HCT116 (cell line): ENCODE results near the gene STT3B.

ENCODE experiments used
- CBX3 ChIP-seq: IDR thresholded peaks from 2 replicates; pipeline ENCODE4 v1.6.1; 2012; ENCODE audit warnings: low read depth
- CEBPB ChIP-seq: IDR thresholded peaks from 2 replicates; pipeline ENCODE4 v1.6.1; 2012; ENCODE audit warnings: low read depth
- CTCF ChIP-seq, 3 experiments: fragments of 200-600 bp in 1 of 3; sonication (generic) in 1 of 3; IDR thresholded peaks in 2 of 3; conservative IDR thresholded peaks in 1 of 3; 2 replicates each; pipeline ENCODE4 v1.5.1; 2012 to 2017; ENCODE audit warnings: low read depth in 2 of 3, low read length in 2 of 3, antibody characterized with exemption in 1 of 3, borderline replicate concordance in 1 of 3, control low read depth in 1 of 3, mild to moderate bottlenecking in 1 of 3, mixed read lengths in 1 of 3, mixed run types in 1 of 3, moderate library complexity in 1 of 3; ENCODE audit not compliant: insufficient read depth in 1 of 3
- MAX ChIP-seq: IDR thresholded peaks from 2 replicates; pipeline ENCODE4 v1.6.1; 2012
- POLR2A ChIP-seq: IDR thresholded peaks from 2 replicates; pipeline ENCODE4 v1.7.0; 2011; ENCODE audit warnings: borderline replicate concordance; ENCODE audit not compliant: insufficient read depth, insufficient read length; ENCODE audit errors: extremely low read depth
- POLR2AphosphoS5 ChIP-seq: IDR thresholded peaks from 2 replicates; pipeline ENCODE4 v1.6.1; 2011; ENCODE audit warnings: mild to moderate bottlenecking, low read depth, low read length, moderate library complexity
- RAD21 ChIP-seq: IDR thresholded peaks from 2 replicates; pipeline ENCODE4 v1.6.1; 2012; ENCODE audit warnings: low read depth, mild to moderate bottlenecking
- SIN3A ChIP-seq: IDR thresholded peaks from 2 replicates; pipeline ENCODE4 v1.6.1; 2012; ENCODE audit warnings: low read depth
- SP1 ChIP-seq: IDR thresholded peaks from 2 replicates; pipeline ENCODE4 v1.6.1; 2012; ENCODE audit warnings: low read depth
- YY1 ChIP-seq: IDR thresholded peaks from 2 replicates; pipeline ENCODE4 v1.6.1; 2011; ENCODE audit warnings: low read length, low read depth, moderate library complexity, mild to moderate bottlenecking; ENCODE audit not compliant: insufficient replicate concordance; ENCODE audit errors: extremely low read depth
- ZBTB33 ChIP-seq: IDR thresholded peaks from 2 replicates; pipeline ENCODE4 v1.6.1; 2011; ENCODE audit warnings: mild to moderate bottlenecking, low read length, moderate library complexity; ENCODE audit not compliant: insufficient replicate concordance; ENCODE audit errors: extremely low read depth
- ZFX ChIP-seq: fragments of 450-650 bp; IDR thresholded peaks from 2 replicates; pipeline ENCODE4 v1.6.1; 2017
- TF ChIP-seq, protein P1 (sequence below): IDR thresholded peaks from 2 replicates; pipeline ENCODE4 v1.6.1; 2012; ENCODE audit warnings: low read depth

DNA sequence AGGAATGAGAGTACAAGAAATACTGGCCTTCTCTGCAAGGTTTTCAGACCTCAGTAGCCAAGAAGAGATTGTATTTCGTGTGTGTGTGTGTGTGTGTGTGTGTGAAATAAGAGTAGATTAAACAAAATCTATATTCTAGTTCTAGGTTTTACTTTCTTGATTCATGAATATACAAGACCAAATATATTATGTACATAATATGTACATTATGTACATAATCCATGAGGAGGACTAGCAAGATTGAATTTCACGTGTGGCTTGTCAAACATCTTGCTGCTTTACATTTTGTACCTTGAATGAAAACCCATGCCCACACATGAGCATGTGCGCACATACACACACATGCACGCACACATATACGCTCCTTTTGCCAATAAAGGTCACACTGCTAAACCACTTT, 18.2 kb upstream of the STT3B start:
- TF ChIP-seq CBX3 (no peak), POLR2AphosphoS5 (no peak), YY1 (no peak), MAX (no peak), CTCF (IDR thresholded peaks at IDR 0.05 in 2 of 3, conservative IDR thresholded peaks at IDR 0.05 in 1 of 3; ENCODE audit: borderline replicate concordance in 1 of 3, insufficient read depth in 1 of 3, low read depth in 2 of 3, low read length in 2 of 3) (no peak), POLR2A (no peak), RAD21 (no peak), SIN3A (no peak), CEBPB (no peak), SP1 (no peak), ZFX (no peak), ZBTB33 (no peak)
- TF ChIP-seq, protein P1, sequence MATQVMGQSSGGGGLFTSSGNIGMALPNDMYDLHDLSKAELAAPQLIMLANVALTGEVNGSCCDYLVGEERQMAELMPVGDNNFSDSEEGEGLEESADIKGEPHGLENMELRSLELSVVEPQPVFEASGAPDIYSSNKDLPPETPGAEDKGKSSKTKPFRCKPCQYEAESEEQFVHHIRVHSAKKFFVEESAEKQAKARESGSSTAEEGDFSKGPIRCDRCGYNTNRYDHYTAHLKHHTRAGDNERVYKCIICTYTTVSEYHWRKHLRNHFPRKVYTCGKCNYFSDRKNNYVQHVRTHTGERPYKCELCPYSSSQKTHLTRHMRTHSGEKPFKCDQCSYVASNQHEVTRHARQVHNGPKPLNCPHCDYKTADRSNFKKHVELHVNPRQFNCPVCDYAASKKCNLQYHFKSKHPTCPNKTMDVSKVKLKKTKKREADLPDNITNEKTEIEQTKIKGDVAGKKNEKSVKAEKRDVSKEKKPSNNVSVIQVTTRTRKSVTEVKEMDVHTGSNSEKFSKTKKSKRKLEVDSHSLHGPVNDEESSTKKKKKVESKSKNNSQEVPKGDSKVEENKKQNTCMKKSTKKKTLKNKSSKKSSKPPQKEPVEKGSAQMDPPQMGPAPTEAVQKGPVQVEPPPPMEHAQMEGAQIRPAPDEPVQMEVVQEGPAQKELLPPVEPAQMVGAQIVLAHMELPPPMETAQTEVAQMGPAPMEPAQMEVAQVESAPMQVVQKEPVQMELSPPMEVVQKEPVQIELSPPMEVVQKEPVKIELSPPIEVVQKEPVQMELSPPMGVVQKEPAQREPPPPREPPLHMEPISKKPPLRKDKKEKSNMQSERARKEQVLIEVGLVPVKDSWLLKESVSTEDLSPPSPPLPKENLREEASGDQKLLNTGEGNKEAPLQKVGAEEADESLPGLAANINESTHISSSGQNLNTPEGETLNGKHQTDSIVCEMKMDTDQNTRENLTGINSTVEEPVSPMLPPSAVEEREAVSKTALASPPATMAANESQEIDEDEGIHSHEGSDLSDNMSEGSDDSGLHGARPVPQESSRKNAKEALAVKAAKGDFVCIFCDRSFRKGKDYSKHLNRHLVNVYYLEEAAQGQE, result no peak
